Measurements from ENCODE around the gene SLC17A1. TPM values are rescaled to one million over a fixed set of nuclear protein-coding genes. Genes with fewer than 3 reads are reported as not detected.

The SLC17A1 gene
- total and polyA plus RNA-seq, 2 donors (not counting 1 experiment from before 2014, with no cell fraction given): not detected

- Histone ChIP-seq H3K36me3 (ENCODE audit: control insufficient read depth, insufficient read depth, low read length) (no peaks in the 10 kb centered on the region), H4K20me1 (ENCODE audit: control insufficient read depth, extremely low read depth, insufficient read depth, low read length) (no peaks in the 10 kb centered on the region), H2AFZ (ENCODE audit: low read length) (no peak overlapping the region), H3K27ac (ENCODE audit: insufficient read depth, low read length) (no peak overlapping the region), H3K4me1 (ENCODE audit: control insufficient read depth, extremely low read depth, insufficient read depth, low read length) (no peaks in the 10 kb centered on the region), H3K9me3 (ENCODE audit: control insufficient read depth, insufficient read depth, low read depth, low read length) (no peaks in the 10 kb centered on the region), H3K4me3 (replicated peaks in 1 of 4; ENCODE audit: control extremely low read depth in 1 of 4, insufficient read depth in 1 of 4, low read depth in 3 of 4, low read length in 4 of 4) (no peak overlapping the region), H3K27me3 (ENCODE audit: control insufficient read depth, insufficient read depth, low read length) (no peaks in the 10 kb centered on the region), H3K9ac (ENCODE audit: insufficient read depth, low read length) (no peak overlapping the region), H3K79me2 (ENCODE audit: control insufficient read depth, insufficient read depth, low read length) (no peaks in the 10 kb centered on the region), H3K4me2 (ENCODE audit: extremely low read depth, insufficient read depth, low read length) (no peak overlapping the region)
- no peak for TF ChIP-seq CTCF (conservative IDR thresholded peaks at IDR 0.05 in 1 of 2, IDR thresholded peaks at IDR 0.05 in 1 of 2; ENCODE audit: low read depth in 1 of 2, low read length in 2 of 2)
- TF ChIP-seq EZH2 (IDR thresholded peaks at IDR 0.05; ENCODE audit: low read length, missing control alignments): no peak
- peak in 1 of 2 donors; percentile 1 for DNase-seq (ENCODE audit: low read depth in 2 of 2)
Measured at GRCh38 chr6:25769983-25770382, 61.9 kb downstream of the SLC17A1 start.

GRCh38 chr6:25768566-25768965 lies 63.3 kb downstream of the SLC17A1 start:
- H3K9me3 ChIP-seq (ENCODE audit: control insufficient read depth, insufficient read depth, low read depth, low read length): no peaks in the 10 kb centered on the region
- no peak overlapping the region for H3K4me3 ChIP-seq (replicated peaks in 1 of 4; ENCODE audit: control extremely low read depth in 1 of 4, insufficient read depth in 1 of 4, low read depth in 3 of 4, low read length in 4 of 4)
- no peak overlapping the region for H3K27ac ChIP-seq (ENCODE audit: insufficient read depth, low read length)
- no peak for DNase-seq (ENCODE audit: low read depth in 2 of 2)
- no peak for TF ChIP-seq CTCF (conservative IDR thresholded peaks at IDR 0.05 in 1 of 2, IDR thresholded peaks at IDR 0.05 in 1 of 2; ENCODE audit: low read depth in 1 of 2, low read length in 2 of 2)
- no peak for TF ChIP-seq EZH2 (IDR thresholded peaks at IDR 0.05; ENCODE audit: low read length, missing control alignments)
- no peak overlapping the region for H3K9ac ChIP-seq (ENCODE audit: insufficient read depth, low read length)
- H3K36me3 ChIP-seq (ENCODE audit: control insufficient read depth, insufficient read depth, low read length): no peaks in the 10 kb centered on the region
- H3K4me2 ChIP-seq (ENCODE audit: extremely low read depth, insufficient read depth, low read length): no peak overlapping the region
- no peaks in the 10 kb centered on the region for H3K4me1 ChIP-seq (ENCODE audit: control insufficient read depth, extremely low read depth, insufficient read depth, low read length)
- H4K20me1 ChIP-seq (ENCODE audit: control insufficient read depth, extremely low read depth, insufficient read depth, low read length): no peaks in the 10 kb centered on the region
- H2AFZ ChIP-seq (ENCODE audit: low read length): no peak overlapping the region
- H3K79me2 ChIP-seq (ENCODE audit: control insufficient read depth, insufficient read depth, low read length): no peaks in the 10 kb centered on the region
- no peaks in the 10 kb centered on the region for H3K27me3 ChIP-seq (ENCODE audit: control insufficient read depth, insufficient read depth, low read length)

GRCh38 chr6:25764611-25765010 lies 67.2 kb downstream of the SLC17A1 start:
- H3K79me2 ChIP-seq (ENCODE audit: control insufficient read depth, insufficient read depth, low read length): no peaks in the 10 kb centered on the region
- H3K4me2 ChIP-seq (ENCODE audit: extremely low read depth, insufficient read depth, low read length): no peak overlapping the region
- H2AFZ ChIP-seq (ENCODE audit: low read length): no peak overlapping the region
- H3K9ac ChIP-seq (ENCODE audit: insufficient read depth, low read length): no peak overlapping the region
- H3K9me3 ChIP-seq (ENCODE audit: control insufficient read depth, insufficient read depth, low read depth, low read length): no peaks in the 10 kb centered on the region
- H3K27ac ChIP-seq (ENCODE audit: insufficient read depth, low read length): no peak overlapping the region
- no peaks in the 10 kb centered on the region for H3K27me3 ChIP-seq (ENCODE audit: control insufficient read depth, insufficient read depth, low read length)
- no peak for TF ChIP-seq EZH2 (IDR thresholded peaks at IDR 0.05; ENCODE audit: low read length, missing control alignments)
- TF ChIP-seq CTCF (conservative IDR thresholded peaks at IDR 0.05 in 1 of 2, IDR thresholded peaks at IDR 0.05 in 1 of 2; ENCODE audit: low read depth in 1 of 2, low read length in 2 of 2): no peak
- no peaks in the 10 kb centered on the region for H3K4me1 ChIP-seq (ENCODE audit: control insufficient read depth, extremely low read depth, insufficient read depth, low read length)
- no peak overlapping the region for H3K4me3 ChIP-seq (replicated peaks in 1 of 4; ENCODE audit: control extremely low read depth in 1 of 4, insufficient read depth in 1 of 4, low read depth in 3 of 4, low read length in 4 of 4)
- no peak for DNase-seq (ENCODE audit: low read depth in 2 of 2)
- no peaks in the 10 kb centered on the region for H3K36me3 ChIP-seq (ENCODE audit: control insufficient read depth, insufficient read depth, low read length)
- H4K20me1 ChIP-seq (ENCODE audit: control insufficient read depth, extremely low read depth, insufficient read depth, low read length): no peaks in the 10 kb centered on the region
